Natural killer cell (primary cell): ENCODE results near the gene UBN1. TPM values are rescaled to one million over a fixed set of nuclear protein-coding genes. Genes with fewer than 3 reads are reported as not detected.

ENCODE experiments used
- ATAC-seq, 3 donors: fragments of 150-1000 bp in 2 of 3; fragments of 200-7000 bp in 1 of 3; cut with Tn5 transposase; 1 replicate in 1 of 3; 2 replicates in 2 of 3; pipeline ENCODE4 v1.10.0; 2021; ENCODE audit warnings: mild to moderate bottlenecking in 2 of 3, moderate library complexity in 2 of 3
- DNase-seq, 2 donors: peaks; one replicate each; pipeline versions ENCODE4 v3.0.0 to v3.0.0-alpha.2; 2013 to 2021; ENCODE audit warnings: mixed read lengths in 1 of 2
- H3K27ac ChIP-seq: one replicate; pipeline ENCODE4 v1.5.1; 2013; ENCODE audit warnings: mild to moderate bottlenecking, low read length
- H3K27me3 ChIP-seq: one replicate; pipeline ENCODE4 v1.6.1; 2013; ENCODE audit warnings: low read length; ENCODE audit not compliant: control insufficient read depth, insufficient read depth
- H3K36me3 ChIP-seq: one replicate; pipeline ENCODE4 v1.6.1; 2013; ENCODE audit warnings: low read length; ENCODE audit not compliant: control insufficient read depth, insufficient read depth
- H3K4me1 ChIP-seq: one replicate; pipeline ENCODE4 v1.6.1; 2013; ENCODE audit warnings: low read length; ENCODE audit not compliant: control insufficient read depth, insufficient read depth
- H3K4me3 ChIP-seq: one replicate; pipeline ENCODE4 v1.5.1; 2013; ENCODE audit warnings: low read length
- H3K9me3 ChIP-seq: one replicate; pipeline ENCODE4 v1.6.1; 2013; ENCODE audit warnings: low read length; ENCODE audit not compliant: control insufficient read depth, insufficient read depth
- H3K27ac Mint-ChIP-seq, 2 donors: one replicate each; pipeline ENCODE4 v1.8.0; 2022; ENCODE audit warnings: mild to moderate bottlenecking in 2 of 2, mixed read lengths in 2 of 2, moderate library complexity in 1 of 2
- H3K27me3 Mint-ChIP-seq, 2 donors: one replicate each; pipeline ENCODE4 v1.8.0; 2022; ENCODE audit warnings: low read depth in 2 of 2, mixed read lengths in 2 of 2
- H3K36me3 Mint-ChIP-seq: one replicate; pipeline ENCODE4 v1.8.0; 2022; ENCODE audit warnings: mixed read lengths
- H3K4me1 Mint-ChIP-seq, 2 donors: one replicate each; pipeline ENCODE4 v1.8.0; 2022; ENCODE audit warnings: mixed read lengths in 2 of 2
- H3K4me3 Mint-ChIP-seq: one replicate; pipeline ENCODE4 v1.8.0; 2022; ENCODE audit warnings: mild to moderate bottlenecking, moderate library complexity, mixed read lengths
- H3K9me3 Mint-ChIP-seq, 2 donors: one replicate each; pipeline ENCODE4 v1.8.0; 2022; ENCODE audit warnings: mixed read lengths in 2 of 2
- WGBS: methylation state at CpG from one replicate; pipeline ENCODE4 v1.1.7; 2013; ENCODE audit warnings: missing lambda C conversion rate; ENCODE audit not compliant: insufficient coverage; 5-methylcytosine and 5-hydroxymethylcytosine counted together
- intact Hi-C: fragments of 100-400 bp; cut with micrococcal nuclease; formaldehyde crosslinking; loops from one replicate; pipeline ENCODE4 v1.14.2; 2022
- total RNA-seq, 4 donors: library from RNA; stranded (reverse); fragments of 120-200 nt in 1 of 4; gene quantifications; one replicate each; pipeline versions ENCODE4 v1.2.3 to v1.2.4, GENCODE V29; 2013 to 2022
- TF ChIP-seq, protein P1 (sequence below): fragments of 200-600 bp; IDR thresholded peaks from one replicate; pipeline ENCODE4 v1.8.0; 2022; ENCODE audit warnings: antibody characterized with exemption

Gene UBN1
- total RNA-seq, 3 donors from 2014 or later (not counting 1 experiment from before 2014, with no cell fraction given): 70.5 to 81.6 (median 79.9) TPM

GRCh38 chr16:4837733-4838501, 9.4 kb upstream of the UBN1 start:
- 83% methylated on average over 11 of the region's 13 CpGs for WGBS
- no peaks in the 10 kb centered on the region for H3K27me3 ChIP-seq
- Mint-ChIP-seq H3K4me3 (no peak overlapping the region), H3K9me3 (no peaks in the 10 kb centered on the region), H3K27ac (no peak overlapping the region), H3K36me3 (peaks cover 1% of the 10 kb centered on the region), H3K4me1 (peaks cover 12 to 14% of the 10 kb centered on the region in 2 donors), H3K27me3 (no peaks in the 10 kb centered on the region)
- ATAC-seq: no peak
- no peak overlapping the region for H3K27ac ChIP-seq
- no peaks in the 10 kb centered on the region for H3K4me1 ChIP-seq
- DNase-seq: no peak
- H3K4me3 ChIP-seq: no peak overlapping the region
- no peaks in the 10 kb centered on the region for H3K9me3 ChIP-seq
- H3K36me3 ChIP-seq: peaks cover 61% of the 10 kb centered on the region
- intact Hi-C loops: no loop called here
- TF ChIP-seq, protein P1, sequence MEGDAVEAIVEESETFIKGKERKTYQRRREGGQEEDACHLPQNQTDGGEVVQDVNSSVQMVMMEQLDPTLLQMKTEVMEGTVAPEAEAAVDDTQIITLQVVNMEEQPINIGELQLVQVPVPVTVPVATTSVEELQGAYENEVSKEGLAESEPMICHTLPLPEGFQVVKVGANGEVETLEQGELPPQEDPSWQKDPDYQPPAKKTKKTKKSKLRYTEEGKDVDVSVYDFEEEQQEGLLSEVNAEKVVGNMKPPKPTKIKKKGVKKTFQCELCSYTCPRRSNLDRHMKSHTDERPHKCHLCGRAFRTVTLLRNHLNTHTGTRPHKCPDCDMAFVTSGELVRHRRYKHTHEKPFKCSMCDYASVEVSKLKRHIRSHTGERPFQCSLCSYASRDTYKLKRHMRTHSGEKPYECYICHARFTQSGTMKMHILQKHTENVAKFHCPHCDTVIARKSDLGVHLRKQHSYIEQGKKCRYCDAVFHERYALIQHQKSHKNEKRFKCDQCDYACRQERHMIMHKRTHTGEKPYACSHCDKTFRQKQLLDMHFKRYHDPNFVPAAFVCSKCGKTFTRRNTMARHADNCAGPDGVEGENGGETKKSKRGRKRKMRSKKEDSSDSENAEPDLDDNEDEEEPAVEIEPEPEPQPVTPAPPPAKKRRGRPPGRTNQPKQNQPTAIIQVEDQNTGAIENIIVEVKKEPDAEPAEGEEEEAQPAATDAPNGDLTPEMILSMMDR: no peak

- no peak overlapping the region for H3K4me3 Mint-ChIP-seq
- WGBS: 93% methylated on average over 5 of the region's 5 CpGs
These were observed 7.3 kb upstream of the UBN1 start for GRCh38 chr16:4839942-4840341.

GRCh38 chr16:4840984-4841383, 6.3 kb upstream of the UBN1 start:
- no peaks in the 10 kb centered on the region for H3K36me3 Mint-ChIP-seq
- intact Hi-C loops: loop anchor here (10.0 kb wide), 1 partner anchor 254 kb away; the partner anchor contains the start of gene EEF2KMT
- peak overlapping the region in 1 of 2 donors; percentile 41 for H3K27ac Mint-ChIP-seq

More at GRCh38 chr16:4839942-4840341, 7.3 kb upstream of the UBN1 start:
- Mint-ChIP-seq H3K36me3 (no peaks in the 10 kb centered on the region), H3K27me3 (no peaks in the 10 kb centered on the region), H3K9me3 (no peaks in the 10 kb centered on the region), H3K4me1 (peaks cover 9 to 12% of the 10 kb centered on the region in 2 donors), H3K27ac (peak overlapping the region in 1 of 2 donors; percentile 41)
- TF ChIP-seq, protein P1: no peak
- intact Hi-C loops: loop anchor here (10.0 kb wide), 1 partner anchor 255 kb away; the partner anchor contains the start of gene EEF2KMT
- peaks cover 66% of the 10 kb centered on the region for H3K36me3 ChIP-seq
- no peak for ATAC-seq
- no peak for DNase-seq
- H3K4me3 ChIP-seq: no peak overlapping the region
- H3K4me1 ChIP-seq: no peaks in the 10 kb centered on the region
- H3K27me3 ChIP-seq: no peaks in the 10 kb centered on the region
- H3K27ac ChIP-seq: no peak overlapping the region
- no peaks in the 10 kb centered on the region for H3K9me3 ChIP-seq

More at GRCh38 chr16:4840984-4841383, 6.3 kb upstream of the UBN1 start:
- DNase-seq: no peak
- H3K36me3 ChIP-seq: peaks cover 63% of the 10 kb centered on the region
- Mint-ChIP-seq H3K4me3 (no peak overlapping the region), H3K27me3 (no peaks in the 10 kb centered on the region), H3K4me1 (peaks cover 17 to 20% of the 10 kb centered on the region in 2 donors), H3K9me3 (no peaks in the 10 kb centered on the region)
- no peak overlapping the region for H3K4me3 ChIP-seq
- WGBS: 78% methylated on average over 5 of the region's 5 CpGs
- no peak overlapping the region for H3K27ac ChIP-seq
- TF ChIP-seq, protein P1: no peak
- no peaks in the 10 kb centered on the region for H3K9me3 ChIP-seq
- H3K27me3 ChIP-seq: no peaks in the 10 kb centered on the region
- H3K4me1 ChIP-seq: peaks cover 1% of the 10 kb centered on the region
- no peak for ATAC-seq
